ENCODE measurements around the gene HLA-E. TPM values are rescaled to one million over a fixed set of nuclear protein-coding genes. Genes with fewer than 3 reads are reported as not detected.

Gene HLA-E
- total and polyA plus RNA-seq, 2 experiments from 2014 or later, result 15.6 to 36.0 TPM

DNA sequence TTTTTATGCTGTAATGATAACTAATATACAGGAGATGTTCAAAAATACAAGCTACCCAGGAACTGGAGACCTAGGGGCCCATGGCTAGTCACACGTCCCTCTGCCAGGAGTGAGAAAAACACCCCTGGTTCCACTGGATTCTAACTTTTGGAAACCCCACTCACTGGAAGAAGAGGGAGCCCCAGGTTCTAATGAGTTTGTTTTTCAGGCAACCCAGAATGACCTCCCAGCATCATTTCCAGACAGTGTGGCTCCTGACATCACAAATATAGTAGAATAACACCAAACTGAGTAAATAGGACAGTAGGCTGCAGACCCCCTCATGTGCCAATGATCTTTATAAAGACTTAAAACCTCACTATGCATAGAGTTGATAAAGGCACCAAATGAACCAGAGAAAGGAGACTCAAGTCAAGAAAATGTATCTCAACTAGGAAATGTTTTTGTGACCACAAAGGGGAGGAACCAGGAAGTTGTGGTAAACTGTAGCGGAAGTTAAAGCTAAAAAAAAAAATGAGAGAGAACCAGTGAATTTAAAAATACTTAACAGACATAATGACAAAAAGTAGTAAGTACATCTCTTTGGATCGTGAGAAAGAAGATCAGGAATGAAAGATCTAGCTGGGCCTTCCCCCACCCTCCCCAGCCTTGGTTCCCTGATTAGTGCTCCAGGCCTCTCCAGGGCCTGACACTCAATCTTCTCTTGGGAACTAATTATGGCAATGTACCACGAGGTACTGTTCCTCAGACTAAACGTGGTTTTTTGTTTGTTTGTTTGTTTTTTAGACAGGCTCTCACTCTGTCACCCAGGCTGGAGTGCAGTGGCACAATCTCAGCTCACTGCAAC lies 19.8 kb downstream of the HLA-E start (continued):
- TF ChIP-seq ZNF462 (CRISPR knock-in tag; IDR thresholded peaks at IDR 0.05) (no peak), ZNF114 (CRISPR knock-in tag; IDR thresholded peaks at IDR 0.05) (no peak), CREB1 (CRISPR knock-in tag; IDR thresholded peaks at IDR 0.05; ENCODE audit: low read depth) (no peak)

- no peak overlapping the region for H3K4me2 ChIP-seq
- H3K27me3 Mint-ChIP-seq (ENCODE audit: insufficient read depth, low read depth, poor library complexity), result peaks cover 14% of the 10 kb centered on the region
- no peak for TF ChIP-seq ZNF114 (CRISPR knock-in tag; IDR thresholded peaks at IDR 0.05)
- TF ChIP-seq CREB1 (CRISPR knock-in tag; IDR thresholded peaks at IDR 0.05; ENCODE audit: low read depth), result no peak
- TF ChIP-seq, protein P1, sequence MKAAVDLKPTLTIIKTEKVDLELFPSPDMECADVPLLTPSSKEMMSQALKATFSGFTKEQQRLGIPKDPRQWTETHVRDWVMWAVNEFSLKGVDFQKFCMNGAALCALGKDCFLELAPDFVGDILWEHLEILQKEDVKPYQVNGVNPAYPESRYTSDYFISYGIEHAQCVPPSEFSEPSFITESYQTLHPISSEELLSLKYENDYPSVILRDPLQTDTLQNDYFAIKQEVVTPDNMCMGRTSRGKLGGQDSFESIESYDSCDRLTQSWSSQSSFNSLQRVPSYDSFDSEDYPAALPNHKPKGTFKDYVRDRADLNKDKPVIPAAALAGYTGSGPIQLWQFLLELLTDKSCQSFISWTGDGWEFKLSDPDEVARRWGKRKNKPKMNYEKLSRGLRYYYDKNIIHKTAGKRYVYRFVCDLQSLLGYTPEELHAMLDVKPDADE (IDR thresholded peaks at IDR 0.05), result no peak
- TF ChIP-seq POLR2AphosphoS5 (IDR thresholded peaks at IDR 0.05; ENCODE audit: low read depth), result no peak
- TF ChIP-seq, protein P2, sequence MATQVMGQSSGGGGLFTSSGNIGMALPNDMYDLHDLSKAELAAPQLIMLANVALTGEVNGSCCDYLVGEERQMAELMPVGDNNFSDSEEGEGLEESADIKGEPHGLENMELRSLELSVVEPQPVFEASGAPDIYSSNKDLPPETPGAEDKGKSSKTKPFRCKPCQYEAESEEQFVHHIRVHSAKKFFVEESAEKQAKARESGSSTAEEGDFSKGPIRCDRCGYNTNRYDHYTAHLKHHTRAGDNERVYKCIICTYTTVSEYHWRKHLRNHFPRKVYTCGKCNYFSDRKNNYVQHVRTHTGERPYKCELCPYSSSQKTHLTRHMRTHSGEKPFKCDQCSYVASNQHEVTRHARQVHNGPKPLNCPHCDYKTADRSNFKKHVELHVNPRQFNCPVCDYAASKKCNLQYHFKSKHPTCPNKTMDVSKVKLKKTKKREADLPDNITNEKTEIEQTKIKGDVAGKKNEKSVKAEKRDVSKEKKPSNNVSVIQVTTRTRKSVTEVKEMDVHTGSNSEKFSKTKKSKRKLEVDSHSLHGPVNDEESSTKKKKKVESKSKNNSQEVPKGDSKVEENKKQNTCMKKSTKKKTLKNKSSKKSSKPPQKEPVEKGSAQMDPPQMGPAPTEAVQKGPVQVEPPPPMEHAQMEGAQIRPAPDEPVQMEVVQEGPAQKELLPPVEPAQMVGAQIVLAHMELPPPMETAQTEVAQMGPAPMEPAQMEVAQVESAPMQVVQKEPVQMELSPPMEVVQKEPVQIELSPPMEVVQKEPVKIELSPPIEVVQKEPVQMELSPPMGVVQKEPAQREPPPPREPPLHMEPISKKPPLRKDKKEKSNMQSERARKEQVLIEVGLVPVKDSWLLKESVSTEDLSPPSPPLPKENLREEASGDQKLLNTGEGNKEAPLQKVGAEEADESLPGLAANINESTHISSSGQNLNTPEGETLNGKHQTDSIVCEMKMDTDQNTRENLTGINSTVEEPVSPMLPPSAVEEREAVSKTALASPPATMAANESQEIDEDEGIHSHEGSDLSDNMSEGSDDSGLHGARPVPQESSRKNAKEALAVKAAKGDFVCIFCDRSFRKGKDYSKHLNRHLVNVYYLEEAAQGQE (IDR thresholded peaks at IDR 0.05; ENCODE audit: unreplicated experiment), result no peak
Observed at GRCh38 chr6:30510419-30511168, 21.3 kb downstream of the HLA-E start.

More at GRCh38 chr6:30510419-30511168, 21.3 kb downstream of the HLA-E start:
- Histone ChIP-seq H3F3A (replicated peaks; ENCODE audit: low read depth) (no peaks in the 10 kb centered on the region), H3K4me3 (no peak overlapping the region), H3K36me3 (ENCODE audit: insufficient read depth) (no peaks in the 10 kb centered on the region), H2AFZ (peak overlapping the region; percentile 10; the same call in 1 of the 2 replicates), H3K79me2 (replicated peaks; ENCODE audit: insufficient read depth) (no peaks in the 10 kb centered on the region), H4K20me1 (replicated peaks; ENCODE audit: insufficient read depth) (no peaks in the 10 kb centered on the region), H3K27ac (ENCODE audit: low read depth) (no peak overlapping the region), H3K9me2 (ENCODE audit: insufficient read depth) (no peaks in the 10 kb centered on the region), H3K4me1 (ENCODE audit: insufficient read depth) (no peaks in the 10 kb centered on the region), H3K27me3 (ENCODE audit: insufficient read depth) (no peaks in the 10 kb centered on the region)
- H3K4me1 Mint-ChIP-seq, result peaks cover 28% of the 10 kb centered on the region
- no peaks in the 10 kb centered on the region; the same call in 2 of the 3 replicates for H3K9me3 Mint-ChIP-seq
- no peak overlapping the region for H3K27ac Mint-ChIP-seq
- no peak overlapping the region for H3K4me3 Mint-ChIP-seq
- H3K36me3 Mint-ChIP-seq (ENCODE audit: low read depth), result no peaks in the 10 kb centered on the region
- DNase-seq (ENCODE audit: low spot score), result no peak
- no peak for ATAC-seq
